Measurements from ENCODE around the gene TRIM4.
A peak's percentile ranks its signal among the peaks of the same experiment; 100 is the strongest.
"Not testable (repeated sequence)": the region's sequence is repeated elsewhere in the genome, so short reads cannot be mapped to it uniquely, and the experiment has no call there.

The TRIM4 gene

DNA sequence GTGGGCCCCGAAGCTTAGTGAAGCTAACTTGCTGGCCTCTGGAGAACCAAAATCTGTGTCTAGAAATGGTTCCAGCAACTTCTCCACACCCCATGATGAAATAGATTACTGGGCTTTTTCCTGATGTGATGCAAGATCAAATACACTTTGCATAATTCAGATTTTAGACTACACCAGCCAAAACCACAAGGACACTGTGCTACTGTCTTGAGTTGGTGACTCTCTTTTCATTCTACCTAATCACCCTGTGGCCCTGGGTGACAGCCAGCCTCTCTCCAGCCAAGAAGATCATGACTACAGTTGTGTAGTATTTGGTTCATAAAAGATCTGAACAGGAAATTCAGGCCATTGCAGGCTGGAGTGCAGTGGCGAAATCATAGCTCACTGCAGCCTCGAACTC, 34.3 kb upstream of the TRIM4 start:
- H3F3A ChIP-seq (ENCODE audit: insufficient read depth, low read length): no peaks in the 10 kb centered on the region
- H3K9me2 ChIP-seq (replicated peaks; ENCODE audit: insufficient read depth, low read length): no peaks in the 10 kb centered on the region
- H4K20me1 ChIP-seq (ENCODE audit: insufficient read depth, low read length): no peaks in the 10 kb centered on the region
- no peak for TF ChIP-seq EZH2phosphoT487 (IDR thresholded peaks at IDR 0.05; ENCODE audit: low read length)
- no peak for TF ChIP-seq EZH2 (optimal IDR thresholded peaks at IDR 0.05; ENCODE audit: low read depth, low read length)
- TF ChIP-seq, protein P1, sequence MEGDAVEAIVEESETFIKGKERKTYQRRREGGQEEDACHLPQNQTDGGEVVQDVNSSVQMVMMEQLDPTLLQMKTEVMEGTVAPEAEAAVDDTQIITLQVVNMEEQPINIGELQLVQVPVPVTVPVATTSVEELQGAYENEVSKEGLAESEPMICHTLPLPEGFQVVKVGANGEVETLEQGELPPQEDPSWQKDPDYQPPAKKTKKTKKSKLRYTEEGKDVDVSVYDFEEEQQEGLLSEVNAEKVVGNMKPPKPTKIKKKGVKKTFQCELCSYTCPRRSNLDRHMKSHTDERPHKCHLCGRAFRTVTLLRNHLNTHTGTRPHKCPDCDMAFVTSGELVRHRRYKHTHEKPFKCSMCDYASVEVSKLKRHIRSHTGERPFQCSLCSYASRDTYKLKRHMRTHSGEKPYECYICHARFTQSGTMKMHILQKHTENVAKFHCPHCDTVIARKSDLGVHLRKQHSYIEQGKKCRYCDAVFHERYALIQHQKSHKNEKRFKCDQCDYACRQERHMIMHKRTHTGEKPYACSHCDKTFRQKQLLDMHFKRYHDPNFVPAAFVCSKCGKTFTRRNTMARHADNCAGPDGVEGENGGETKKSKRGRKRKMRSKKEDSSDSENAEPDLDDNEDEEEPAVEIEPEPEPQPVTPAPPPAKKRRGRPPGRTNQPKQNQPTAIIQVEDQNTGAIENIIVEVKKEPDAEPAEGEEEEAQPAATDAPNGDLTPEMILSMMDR (IDR thresholded peaks at IDR 0.05; ENCODE audit: low read length): no peak
- H3K4me2 ChIP-seq (ENCODE audit: low read depth, low read length): no peak overlapping the region
- no peak overlapping the region for H3K4me3 ChIP-seq (ENCODE audit: low read length)
- no peaks in the 10 kb centered on the region for H3K79me2 ChIP-seq (ENCODE audit: low read length)
- no peak overlapping the region for H2AFZ ChIP-seq (ENCODE audit: low read length)
- H3K27ac ChIP-seq (ENCODE audit: low read length): no peak overlapping the region
- DNase-seq: no peak
- peaks cover 7% of the 10 kb centered on the region for H3K4me1 ChIP-seq (ENCODE audit: low read length)
- no peaks in the 10 kb centered on the region for H3K36me3 ChIP-seq (replicated peaks; ENCODE audit: insufficient read depth, low read length)
- H3K9ac ChIP-seq (ENCODE audit: low read length): no peak overlapping the region
- peaks cover 27% of the 10 kb centered on the region for H3K27me3 ChIP-seq (replicated peaks; ENCODE audit: insufficient read depth, low read length)
- H3K9me3 ChIP-seq (replicated peaks; ENCODE audit: insufficient read depth, low read length): no peaks in the 10 kb centered on the region

DNA sequence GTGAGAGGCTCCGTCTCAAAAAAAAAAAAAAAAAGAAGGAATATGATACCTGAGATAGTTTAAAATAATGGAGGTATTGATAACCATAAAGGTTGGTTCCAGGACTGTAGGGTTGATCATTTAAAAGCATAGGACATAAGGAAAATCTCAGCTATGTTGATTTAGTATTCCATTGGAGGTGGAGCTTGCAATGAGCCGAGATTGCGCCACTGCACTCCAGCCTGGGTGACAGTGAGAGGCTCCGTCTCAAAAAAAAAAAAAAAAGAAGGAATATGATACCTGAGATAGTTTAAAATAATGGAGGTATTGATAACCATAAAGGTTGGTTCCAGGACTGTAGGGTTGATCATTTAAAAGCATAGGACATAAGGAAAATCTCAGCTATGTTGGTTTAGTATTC, 33.3 kb upstream of the TRIM4 start:
- H3K9me2 ChIP-seq (replicated peaks; ENCODE audit: insufficient read depth, low read length); H3K4me3 ChIP-seq (ENCODE audit: low read length); H3K9me3 ChIP-seq (replicated peaks; ENCODE audit: insufficient read depth, low read length); H4K20me1 ChIP-seq (ENCODE audit: insufficient read depth, low read length); H3K79me2 ChIP-seq (ENCODE audit: low read length); DNase-seq; H3K9ac ChIP-seq (ENCODE audit: low read length); H2AFZ ChIP-seq (ENCODE audit: low read length); H3K36me3 ChIP-seq (replicated peaks; ENCODE audit: insufficient read depth, low read length); H3K27ac ChIP-seq (ENCODE audit: low read length); H3F3A ChIP-seq (ENCODE audit: insufficient read depth, low read length); H3K4me2 ChIP-seq (ENCODE audit: low read depth, low read length); H3K4me1 ChIP-seq (ENCODE audit: low read length): not testable (repeated sequence)
- peaks cover 17% of the 10 kb centered on the region for H3K27me3 ChIP-seq (replicated peaks; ENCODE audit: insufficient read depth, low read length)

DNA sequence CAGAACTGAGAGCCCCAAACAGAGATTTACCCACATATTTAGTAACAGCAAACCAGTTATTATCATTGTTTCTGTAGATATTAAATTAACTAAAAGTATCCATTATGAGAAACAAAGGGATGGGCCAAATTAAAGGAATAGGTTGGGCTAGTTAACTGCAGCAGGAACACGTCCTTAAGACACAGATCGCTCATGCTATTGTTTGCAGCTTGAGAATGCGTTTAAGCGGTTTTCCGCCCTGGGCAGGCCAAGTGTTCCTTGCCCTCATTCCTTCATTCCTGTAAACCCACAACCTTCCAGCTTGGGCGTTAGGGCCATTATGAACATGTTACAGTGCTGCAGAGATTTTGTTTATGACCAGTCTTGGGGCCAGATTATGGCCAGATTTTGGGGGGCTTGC, 31.5 kb upstream of the TRIM4 start:
- H3K9me2 ChIP-seq (replicated peaks; ENCODE audit: insufficient read depth, low read length); H3K9ac ChIP-seq (ENCODE audit: low read length); H3K4me3 ChIP-seq (ENCODE audit: low read length); H3F3A ChIP-seq (ENCODE audit: insufficient read depth, low read length); H2AFZ ChIP-seq (ENCODE audit: low read length); H3K4me2 ChIP-seq (ENCODE audit: low read depth, low read length); H3K27ac ChIP-seq (ENCODE audit: low read length); H3K27me3 ChIP-seq (replicated peaks; ENCODE audit: insufficient read depth, low read length); H3K4me1 ChIP-seq (ENCODE audit: low read length); H4K20me1 ChIP-seq (ENCODE audit: insufficient read depth, low read length); H3K79me2 ChIP-seq (ENCODE audit: low read length); H3K9me3 ChIP-seq (replicated peaks; ENCODE audit: insufficient read depth, low read length); DNase-seq; H3K36me3 ChIP-seq (replicated peaks; ENCODE audit: insufficient read depth, low read length): not testable (repeated sequence)

DNA sequence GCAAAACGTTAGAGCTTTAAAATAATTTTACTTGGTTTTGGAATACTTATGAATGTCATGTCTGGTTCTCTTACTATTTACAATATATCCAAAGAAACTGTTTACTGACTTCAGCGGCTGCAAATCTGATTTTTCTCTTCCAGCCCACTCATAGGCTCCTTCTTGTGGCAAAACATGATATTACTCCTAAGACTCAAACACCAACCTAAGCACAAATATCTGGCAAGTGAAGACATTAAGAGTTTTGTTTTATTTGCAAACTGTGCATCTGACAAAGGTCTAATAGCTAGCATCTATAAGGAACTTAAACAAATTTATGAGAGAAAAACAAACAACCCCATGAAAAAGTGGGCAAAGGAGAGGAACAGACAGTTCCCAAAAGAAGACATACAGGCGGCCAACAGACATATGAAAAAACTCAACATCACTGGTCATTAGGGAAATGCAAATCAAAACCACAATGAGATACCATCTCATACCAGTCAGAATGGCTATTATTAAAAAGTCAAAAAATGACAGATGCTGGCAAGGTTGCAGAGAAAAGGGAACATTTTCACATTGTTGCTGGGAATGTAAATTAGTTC, 30.4 kb upstream of the TRIM4 start:
- no peak for DNase-seq
- TF ChIP-seq EZH2 (optimal IDR thresholded peaks at IDR 0.05; ENCODE audit: low read depth, low read length): no peak
- TF ChIP-seq, protein P1 (IDR thresholded peaks at IDR 0.05; ENCODE audit: low read length): peak; percentile 36
- no peak for TF ChIP-seq EZH2phosphoT487 (IDR thresholded peaks at IDR 0.05; ENCODE audit: low read length)
- no peak overlapping the region for H2AFZ ChIP-seq (ENCODE audit: low read length)
- no peak overlapping the region for H3K9ac ChIP-seq (ENCODE audit: low read length)
- no peaks in the 10 kb centered on the region for H3K79me2 ChIP-seq (ENCODE audit: low read length)
- H3K36me3 ChIP-seq (replicated peaks; ENCODE audit: insufficient read depth, low read length): no peaks in the 10 kb centered on the region
- H3K4me3 ChIP-seq (ENCODE audit: low read length): no peak overlapping the region
- H3K9me2 ChIP-seq (replicated peaks; ENCODE audit: insufficient read depth, low read length): no peaks in the 10 kb centered on the region
- no peaks in the 10 kb centered on the region for H3K9me3 ChIP-seq (replicated peaks; ENCODE audit: insufficient read depth, low read length)
- H3K27me3 ChIP-seq (replicated peaks; ENCODE audit: insufficient read depth, low read length): peaks cover 5% of the 10 kb centered on the region; the same call in 1 of the 2 replicates
- no peaks in the 10 kb centered on the region for H4K20me1 ChIP-seq (ENCODE audit: insufficient read depth, low read length)
- no peaks in the 10 kb centered on the region for H3F3A ChIP-seq (ENCODE audit: insufficient read depth, low read length)
- no peak overlapping the region for H3K27ac ChIP-seq (ENCODE audit: low read length)
- H3K4me1 ChIP-seq (ENCODE audit: low read length): no peaks in the 10 kb centered on the region
- H3K4me2 ChIP-seq (ENCODE audit: low read depth, low read length): no peak overlapping the region

All from MM.1S (cell line).